Renal pelvis (tissue), 4 donors: ENCODE data around the gene EIF3K. TPM values are rescaled to one million over a fixed set of nuclear protein-coding genes. Genes with fewer than 3 reads are reported as not detected.

Experiments
- DNase-seq: peaks from one replicate; pipeline ENCODE4 v3.0.0-alpha.2; 2013
- polyA plus RNA-seq, 3 donors: library from polyadenylated mRNA; unstranded; fragments of 120-200 nt; gene quantifications; one replicate each; pipeline ENCODE4 v1.2.1, GENCODE V29; 2013; ENCODE audit not compliant: insufficient read length in 3 of 3

EIF3K gene
- polyA plus RNA-seq, 3 donors = 334 to 353 (median 345) TPM

DNA sequence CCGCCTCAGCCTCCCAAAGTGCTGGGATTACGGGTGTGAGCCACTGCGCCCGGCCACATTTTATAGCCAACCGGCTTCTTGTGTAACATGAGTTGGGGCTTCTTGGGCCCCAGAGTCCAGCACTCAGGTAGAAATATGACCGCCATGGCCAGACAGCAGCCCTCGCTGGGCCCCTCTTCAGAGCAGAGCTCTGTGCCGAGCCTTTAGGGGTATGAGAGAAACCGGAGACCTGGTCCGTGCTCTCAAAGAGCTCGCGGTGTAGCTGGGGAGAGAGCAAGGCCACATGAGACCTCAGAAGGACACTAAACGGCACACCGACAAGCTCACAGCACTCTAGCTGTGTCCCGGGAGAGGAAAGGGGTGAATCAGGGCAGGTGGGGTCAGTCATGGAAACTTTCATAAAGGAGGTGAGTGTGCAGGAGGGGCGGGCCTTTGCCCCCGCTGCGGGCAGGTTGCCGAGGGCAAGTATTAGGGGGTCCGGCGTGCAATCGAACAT is 44.2 kb downstream of the EIF3K start:
- DNase-seq = no peak

DNA sequence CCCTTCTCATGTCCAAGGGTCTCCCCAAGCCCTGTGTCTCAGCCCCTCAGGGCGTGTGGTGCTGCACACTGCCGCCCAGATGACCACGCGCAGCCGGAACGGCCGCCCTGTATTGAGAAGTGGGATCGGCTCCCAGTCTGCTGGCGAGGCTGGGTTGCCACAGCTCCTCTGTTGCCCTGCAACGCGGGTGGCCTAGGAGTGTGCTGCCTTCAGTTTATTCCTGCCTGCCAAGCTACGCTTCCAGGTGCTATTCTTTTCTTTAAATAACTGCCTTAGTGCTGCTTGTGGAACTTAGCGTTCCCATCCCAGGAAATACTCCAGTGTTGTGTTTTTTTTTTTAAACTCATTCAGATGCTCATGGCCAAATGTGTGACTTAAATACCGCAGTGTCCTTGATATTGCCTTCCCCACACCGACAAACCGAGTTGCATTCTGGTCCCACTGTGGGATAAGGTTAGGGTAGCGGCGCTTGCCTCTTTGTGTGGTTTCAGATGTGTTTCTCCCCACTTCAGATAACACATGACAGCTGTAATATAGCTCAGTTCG is 45.0 kb downstream of the EIF3K start:
- no peak for DNase-seq

- DNase-seq = no peak
These were observed 45.7 kb downstream of the EIF3K start for GRCh38 chr19:38664503-38665211.

DNA sequence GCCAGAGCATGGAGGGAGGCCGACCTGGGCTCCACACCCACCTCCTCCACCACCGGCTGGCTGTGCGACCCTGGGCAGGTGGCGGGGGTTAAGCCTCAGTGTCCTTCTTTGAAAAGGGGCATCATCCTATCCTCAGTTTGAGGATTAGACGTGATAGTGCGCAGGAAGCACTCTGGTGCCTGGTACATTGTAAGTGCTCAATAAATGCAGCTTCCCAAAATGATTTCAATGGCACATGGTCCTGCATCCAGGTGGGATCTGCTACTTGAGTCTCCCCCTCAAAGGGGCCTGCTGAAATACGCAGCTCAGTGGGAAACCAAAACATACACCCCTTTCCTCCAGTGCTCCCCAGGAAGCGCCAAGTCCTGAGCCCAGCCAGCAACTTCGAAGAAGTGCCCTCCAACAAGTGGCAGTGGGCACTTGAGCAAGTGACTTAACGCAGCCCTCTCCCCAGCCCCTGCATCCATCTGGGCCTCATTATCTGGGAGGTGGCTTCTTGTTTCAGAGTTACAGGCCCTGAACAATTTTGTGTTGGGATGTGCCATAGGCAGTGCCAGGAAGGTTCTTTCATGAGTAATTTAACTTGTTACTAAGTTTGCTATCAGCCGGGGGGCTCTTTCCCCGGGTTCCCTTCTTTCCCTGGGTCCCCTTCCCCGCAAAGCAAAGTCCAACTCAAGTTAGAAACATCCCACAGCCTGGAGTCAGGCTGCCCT is 46.4 kb downstream of the EIF3K start:
- no peak for DNase-seq

GRCh38 chr19:38665950-38666662 is 47.1 kb downstream of the EIF3K start:
- peak; percentile 92 for DNase-seq

DNA sequence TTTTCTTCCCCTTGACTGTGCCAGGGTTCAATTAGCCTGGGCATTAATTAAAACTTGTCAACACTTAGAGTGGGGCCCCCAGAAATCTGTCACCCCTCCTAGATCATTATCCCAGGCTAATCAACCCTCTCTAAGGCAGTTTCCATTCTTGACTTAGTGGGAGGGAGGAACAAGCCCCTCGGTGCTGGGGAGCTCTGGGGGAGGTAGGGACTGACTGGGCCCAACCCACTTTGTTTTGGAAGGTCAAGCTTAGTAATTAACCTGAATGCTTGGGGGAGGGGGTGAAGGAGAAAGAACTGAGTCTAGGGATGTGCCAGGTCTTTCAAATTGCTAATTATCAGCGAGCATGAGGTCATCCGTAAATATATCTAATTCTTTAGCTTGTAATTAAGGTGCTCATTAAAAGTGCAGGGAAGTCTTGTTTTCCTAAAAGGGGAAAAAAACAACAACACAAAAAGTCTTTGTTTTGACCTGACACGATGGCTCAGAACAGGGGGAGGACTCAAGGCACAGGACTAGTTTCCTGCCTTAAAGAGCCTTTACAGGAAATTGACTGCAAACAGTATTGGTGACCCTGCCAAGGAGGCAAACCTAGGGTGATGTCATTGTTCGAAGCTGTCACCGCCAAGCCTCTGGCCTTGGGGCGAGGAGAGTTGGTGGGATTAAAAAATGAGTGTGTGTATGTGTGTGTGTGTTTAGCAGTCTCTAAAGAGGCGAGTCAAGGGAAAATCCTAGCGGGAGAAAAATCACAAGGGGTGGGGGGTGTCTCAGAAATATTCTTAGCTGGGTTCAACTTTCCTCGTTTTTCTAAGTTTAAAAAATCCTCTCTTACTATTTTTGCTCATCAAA is 47.9 kb downstream of the EIF3K start:
- DNase-seq = no peak

GRCh38 chr19:38667661-38668171 is 48.7 kb downstream of the EIF3K start:
- no peak for DNase-seq

GRCh38 chr19:38669552-38669951 is 50.6 kb downstream of the EIF3K start:
- DNase-seq = no peak

DNA sequence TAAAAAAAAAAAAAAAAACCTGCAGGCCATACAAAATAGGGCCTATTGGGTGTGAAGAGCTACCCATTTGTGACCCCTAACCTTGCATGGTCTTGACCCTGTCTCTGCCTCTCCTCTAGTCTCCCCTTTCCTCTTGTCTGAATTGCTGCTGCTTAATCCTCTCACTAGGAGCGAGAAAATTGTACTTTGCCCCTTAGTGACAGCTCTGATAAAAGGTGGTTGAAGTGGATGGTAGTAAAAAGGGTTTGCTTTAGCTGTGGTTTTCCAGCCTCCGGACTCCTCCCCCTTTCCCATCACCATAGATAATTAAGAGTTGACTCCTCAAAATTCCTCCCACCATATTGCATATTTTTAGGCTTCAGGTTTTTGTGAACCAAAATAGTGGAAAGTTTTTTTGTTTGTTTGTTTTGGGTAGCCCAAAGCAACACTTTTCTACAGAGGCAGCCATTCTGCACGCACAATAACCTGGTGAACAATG is 52.0 kb downstream of the EIF3K start:
- DNase-seq = no peak

DNA sequence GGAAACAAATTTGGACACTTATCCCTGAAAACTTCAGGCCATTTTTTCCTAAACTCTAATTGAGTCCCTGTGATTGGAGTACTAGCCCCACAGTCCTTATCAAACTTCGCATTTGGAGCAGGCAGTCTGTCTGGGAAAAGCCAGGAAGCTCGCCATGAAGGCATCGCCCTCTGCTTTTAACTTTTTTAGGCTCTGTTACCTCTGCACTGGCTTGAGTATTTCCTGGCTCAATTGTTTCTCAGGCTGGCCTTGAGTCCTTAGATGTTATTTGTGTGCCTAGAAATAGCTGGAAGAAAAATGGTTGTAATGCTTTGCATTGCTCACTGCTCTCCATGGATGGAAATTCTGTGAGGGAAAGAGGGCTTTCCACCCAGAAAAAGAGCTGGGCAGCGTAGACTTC is 52.7 kb downstream of the EIF3K start:
- no peak for DNase-seq

- DNase-seq = no peak
These were observed 54.0 kb downstream of the EIF3K start for GRCh38 chr19:38673030-38673429.

DNA sequence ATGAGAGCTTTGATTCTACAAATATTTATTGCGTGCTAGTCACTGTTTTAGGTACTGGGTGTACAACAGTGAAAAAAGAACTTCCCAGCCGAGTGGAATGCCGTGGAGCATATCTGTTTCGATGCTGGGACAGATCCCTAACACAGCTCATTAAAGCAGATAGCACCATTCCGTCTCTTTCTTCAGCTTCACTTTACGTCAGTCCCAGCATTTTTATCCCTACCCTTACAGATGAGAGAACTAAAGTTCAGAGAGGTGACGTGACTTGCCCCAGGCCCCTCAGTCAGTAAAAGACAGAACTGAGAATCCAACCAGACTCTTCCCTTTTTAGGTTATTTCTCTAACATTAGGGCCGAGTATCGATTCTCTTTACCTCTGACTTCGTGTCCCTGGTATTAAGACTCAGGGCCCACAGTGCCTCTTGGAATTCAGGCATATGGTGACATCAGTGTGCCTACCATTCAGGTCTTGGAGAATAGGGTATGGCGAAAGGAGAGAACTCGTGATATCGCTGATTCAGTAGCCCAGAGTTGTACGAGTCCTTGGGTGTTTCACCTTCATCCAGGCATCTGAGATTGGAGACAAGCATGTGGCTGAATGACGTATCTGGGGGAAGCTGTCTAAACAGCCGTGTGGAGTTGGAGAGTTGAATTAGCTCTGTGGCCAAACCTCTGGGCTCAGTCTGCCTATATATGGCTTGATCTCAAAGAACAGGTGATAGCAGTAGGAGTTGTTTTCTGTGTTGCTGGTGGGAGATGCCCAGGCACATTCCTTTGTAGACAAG is 55.6 kb downstream of the EIF3K start:
- DNase-seq = no peak

DNA sequence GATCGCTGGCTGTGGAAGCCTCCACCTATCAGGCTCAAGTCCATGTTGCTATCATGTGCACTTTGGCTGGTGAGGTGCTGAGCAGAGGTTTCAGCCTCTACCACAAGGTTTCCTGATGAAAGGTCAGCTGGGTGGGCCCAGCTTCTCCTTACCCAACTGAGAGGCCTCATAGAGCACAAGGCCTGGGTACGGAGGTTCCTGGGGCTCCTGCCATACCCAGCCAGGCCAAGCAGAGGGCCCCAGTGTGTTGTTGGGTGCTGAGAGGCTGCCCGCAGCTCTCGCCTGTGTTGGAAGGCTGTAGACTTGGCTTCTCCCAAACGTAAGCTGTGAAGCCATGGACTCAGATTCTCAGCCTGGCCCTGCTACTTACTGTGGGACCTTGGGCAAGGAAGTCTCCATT is 56.6 kb downstream of the EIF3K start:
- no peak for DNase-seq

DNA sequence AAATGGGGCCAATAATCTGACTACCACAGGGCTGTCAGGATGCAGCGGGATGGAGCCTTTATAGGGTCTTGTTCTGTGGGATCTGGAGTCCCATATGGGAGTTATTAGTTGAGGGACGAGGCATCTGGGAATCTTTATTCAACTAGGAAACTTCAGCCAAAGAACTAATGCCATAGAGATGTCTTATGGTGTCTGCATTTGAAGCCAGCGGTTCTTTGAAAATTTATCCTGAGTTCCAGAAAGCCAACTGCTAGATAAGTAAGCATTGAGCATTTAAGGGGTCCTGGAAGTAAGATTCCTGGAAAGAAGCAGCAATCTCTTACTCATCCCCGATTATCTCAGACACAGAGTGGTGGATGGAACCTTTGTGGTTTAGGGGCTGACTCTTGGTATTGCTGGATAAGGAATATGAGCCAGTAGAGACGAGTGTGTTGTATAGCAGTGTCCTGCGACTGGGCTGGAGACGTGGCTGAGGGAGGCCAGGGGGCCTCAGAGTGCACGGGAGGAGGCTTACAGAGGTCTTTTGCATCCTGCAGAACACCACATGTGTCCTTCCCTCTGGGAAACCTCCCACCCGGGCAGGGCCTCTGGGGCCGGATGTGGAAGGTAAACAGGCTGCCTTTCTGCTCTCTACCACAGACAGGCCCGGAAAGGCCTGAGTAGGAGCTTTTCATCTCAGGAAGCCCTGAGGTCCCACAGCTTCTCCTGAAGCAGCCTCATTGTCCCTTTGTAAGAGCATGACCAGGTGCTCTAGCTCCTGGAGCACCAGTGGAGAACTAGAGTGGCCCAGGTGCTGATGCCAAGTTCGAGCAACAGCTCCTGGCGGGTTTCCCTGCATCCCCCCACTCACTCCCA is 57.3 kb downstream of the EIF3K start:
- no peak for DNase-seq

DNA sequence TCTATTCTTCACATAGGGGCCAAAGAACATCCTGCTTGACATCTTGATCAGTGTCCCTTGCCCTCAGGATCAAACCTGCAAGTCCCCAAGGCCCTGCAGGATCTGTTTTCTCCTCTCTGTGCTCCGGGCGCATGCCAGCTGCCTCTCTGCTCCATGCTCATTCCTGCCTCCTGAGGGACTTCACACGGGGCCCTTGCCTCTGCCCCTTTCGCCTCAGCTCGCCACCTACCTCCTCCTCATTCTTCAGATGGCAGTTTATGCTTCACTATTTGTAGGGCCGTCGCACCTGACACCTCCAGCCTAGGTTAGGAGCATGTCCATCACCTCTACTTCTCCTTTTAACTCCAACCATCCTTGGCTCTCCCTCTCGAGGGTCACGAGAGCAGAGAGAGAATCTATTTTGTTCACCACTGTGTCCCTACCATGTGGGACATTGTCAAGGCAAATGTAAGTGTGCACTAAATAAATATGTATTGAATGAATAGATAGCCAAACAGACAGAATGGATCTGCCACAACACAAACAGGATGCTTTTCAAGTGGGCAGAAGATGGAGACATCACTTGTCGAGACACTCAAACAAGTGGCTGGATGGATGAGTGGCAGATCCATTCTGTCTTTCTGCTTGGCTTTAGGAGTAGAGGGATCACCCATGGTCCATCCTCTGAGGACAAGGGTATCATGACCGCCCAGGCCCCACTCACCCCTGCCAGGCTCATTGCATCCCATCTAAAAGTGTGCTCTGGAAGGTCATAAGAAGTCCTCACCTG is 58.1 kb downstream of the EIF3K start:
- DNase-seq = no peak

DNA sequence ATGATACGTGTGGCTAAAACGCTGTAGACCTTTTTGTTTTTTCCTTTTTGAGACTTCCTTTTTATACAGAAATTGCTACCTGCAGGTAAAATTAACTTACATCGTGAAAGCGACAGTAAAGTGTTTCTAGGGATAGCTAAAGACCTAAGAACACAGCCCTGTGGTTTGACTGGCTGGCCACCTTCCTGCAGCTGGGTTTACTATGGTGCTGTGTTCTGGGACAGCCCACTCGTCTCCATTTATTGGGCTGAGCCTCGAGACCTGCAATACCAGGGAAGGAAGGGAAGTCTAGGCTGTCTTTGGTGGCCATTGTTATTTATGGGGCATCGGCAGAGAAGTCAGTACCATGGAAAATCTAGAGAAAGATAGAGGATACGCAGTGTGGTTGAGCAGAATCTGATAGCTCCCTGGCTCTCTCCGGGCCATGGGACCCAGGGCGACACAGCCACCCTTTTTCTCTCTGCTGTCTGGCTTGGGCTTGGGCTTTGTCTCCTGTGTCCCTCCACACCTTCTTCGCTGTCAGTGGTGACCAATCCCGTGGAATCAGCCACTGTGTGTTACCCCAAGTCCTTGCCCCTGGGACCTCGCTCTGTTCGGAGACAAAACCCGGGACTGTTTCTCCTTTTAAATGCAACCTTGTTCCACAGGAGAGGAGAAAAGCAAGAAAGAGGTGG is 59.4 kb downstream of the EIF3K start:
- DNase-seq = no peak

- no peak for DNase-seq
These were observed 60.0 kb downstream of the EIF3K start for GRCh38 chr19:38678891-38679494.

DNA sequence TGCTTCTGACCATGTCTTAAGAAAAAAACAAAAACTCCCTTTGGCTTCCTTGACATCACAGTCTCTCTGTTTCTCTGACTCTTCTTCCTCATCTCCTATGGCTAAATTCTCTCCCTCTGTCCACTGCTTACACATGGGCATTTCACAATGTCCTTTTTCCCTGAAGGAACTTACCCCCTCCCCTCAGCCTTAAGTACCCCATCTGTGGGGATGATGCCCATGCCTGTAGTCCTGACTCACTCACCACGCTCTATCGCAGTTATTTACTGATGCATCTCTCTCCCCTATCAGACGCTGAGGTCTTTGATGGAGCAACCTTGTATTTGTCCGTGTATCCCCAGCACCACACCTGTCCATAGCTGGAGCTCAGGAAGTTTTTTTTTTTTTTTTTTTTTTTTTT is 60.9 kb downstream of the EIF3K start:
- DNase-seq = no peak
